HG03060 (cell line): ENCODE measurements around the gene WDR62.
"Not testable (repeated sequence)": the region's sequence is repeated elsewhere in the genome, so short reads cannot be mapped to it uniquely, and the experiment has no call there.

Source experiments
- ATAC-seq: cut with Tn5 transposase; IDR thresholded peaks from one replicate; pipeline ENCODE4 v1.9.1; 2021; ENCODE audit warnings: low read depth, moderate number of reproducible peaks; ENCODE audit not compliant: unreplicated experiment

The WDR62 gene

GRCh38 chr19:36106991-36107390 is 52.3 kb downstream of the WDR62 start:
- ATAC-seq: no peak

- ATAC-seq: no peak
These were observed 54.0 kb downstream of the WDR62 start for GRCh38 chr19:36108684-36109083.

- no peak for ATAC-seq
These were observed 55.9 kb downstream of the WDR62 start, which contains the start of gene OVOL3 for GRCh38 chr19:36110487-36111199. TSS of gene OVOL3 (plus strand) at chr19:36111143. CDS start at chr19:36111203, 60 bp downstream.

- no peak for ATAC-seq
These were observed 56.5 kb downstream of the WDR62 start for GRCh38 chr19:36111200-36111539.

GRCh38 chr19:36112678-36113077 is 58.0 kb downstream of the WDR62 start:
- no peak for ATAC-seq

GRCh38 chr19:36113425-36113824 is 58.7 kb downstream of the WDR62 start:
- ATAC-seq: no peak

- ATAC-seq: no peak
These were observed 59.4 kb downstream of the WDR62 start for GRCh38 chr19:36113894-36114720.

GRCh38 chr19:36114721-36115452 is 60.2 kb downstream of the WDR62 start, which contains the start of gene POLR2I:
TSS of gene POLR2I (minus strand) at chr19:36114875. CDS start at chr19:36114856, 19 bp downstream.
- ATAC-seq: peak; percentile 78

GRCh38 chr19:36115453-36116343 is 61.0 kb downstream of the WDR62 start, which contains the start of gene TBCB:
TSS of gene TBCB (plus strand) at chr19:36115468. CDS start at chr19:36115561, 93 bp downstream.
- peak; percentile 3 for ATAC-seq

- no peak for ATAC-seq
These were observed 61.6 kb downstream of the WDR62 start for GRCh38 chr19:36116344-36116637.

- ATAC-seq: no peak
These were observed 65.6 kb downstream of the WDR62 start for GRCh38 chr19:36120092-36120983.

GRCh38 chr19:36120984-36121358 is 66.3 kb downstream of the WDR62 start:
- no peak for ATAC-seq

GRCh38 chr19:36121486-36122124 is 66.9 kb downstream of the WDR62 start:
- ATAC-seq: no peak

GRCh38 chr19:36125557-36125956 is 70.9 kb downstream of the WDR62 start:
- no peak for ATAC-seq

GRCh38 chr19:36128392-36128736 is 73.7 kb downstream of the WDR62 start:
- ATAC-seq: no peak

GRCh38 chr19:36131221-36131620 is 76.5 kb downstream of the WDR62 start:
- ATAC-seq: not testable (repeated sequence)

- ATAC-seq: not testable (repeated sequence)
These were observed 80.2 kb downstream of the WDR62 start for GRCh38 chr19:36134867-36135266.

GRCh38 chr19:36136964-36137686 is 82.4 kb downstream of the WDR62 start:
- no peak for ATAC-seq
